HepG2 (cell line): ENCODE measurements around the gene GUCY2D. TPM values are rescaled to one million over a fixed set of nuclear protein-coding genes. Genes with fewer than 3 reads are reported as not detected.

Experiments
- AGO2 ChIP-seq: fragments of 200-400 bp; formaldehyde crosslinking; optimal IDR thresholded peaks from 2 replicates; pipeline ENCODE3; 2017; ENCODE audit warnings: mild to moderate bottlenecking, low read depth, low read length, moderate library complexity
- BCL6 ChIP-seq: IDR thresholded peaks from 2 replicates; pipeline ENCODE4 v1.6.1; 2016; ENCODE audit warnings: missing genetic modification reagents, missing compliant biosample characterization
- BRCA1 ChIP-seq: sonication (generic); formaldehyde crosslinking; IDR thresholded peaks from 2 replicates; pipeline ENCODE4 v1.4.0; 2020; ENCODE audit warnings: missing genetic modification reagents
- BRD4 ChIP-seq: sonication (generic); formaldehyde crosslinking; IDR thresholded peaks from 2 replicates; pipeline ENCODE4 v1.4.0; 2020; ENCODE audit warnings: missing genetic modification reagents
- CCAR2 ChIP-seq: fragments of 200-400 bp; formaldehyde crosslinking; optimal IDR thresholded peaks from 2 replicates; pipeline ENCODE3; 2018; ENCODE audit warnings: low read depth, mild to moderate bottlenecking, low read length, moderate library complexity
- DMAP1 ChIP-seq: IDR thresholded peaks from 2 replicates; pipeline ENCODE4 v1.6.1; 2016
- GTF2F1 ChIP-seq: fragments of 150-350 bp; IDR thresholded peaks from 2 replicates; pipeline ENCODE4 v1.6.1; 2014; ENCODE audit warnings: low read length
- HDAC1 ChIP-seq: sonication (generic); formaldehyde crosslinking; IDR thresholded peaks from 2 replicates; pipeline ENCODE4 v1.5.1; 2020; ENCODE audit warnings: mild to moderate bottlenecking, missing genetic modification reagents
- HOXA7 ChIP-seq: sonication (generic); formaldehyde crosslinking; IDR thresholded peaks from 2 replicates; pipeline ENCODE4 v1.8.1; 2022; ENCODE audit warnings: mild to moderate bottlenecking, missing genetic modification reagents, moderate library complexity
- KMT2A ChIP-seq: sonication (generic); formaldehyde crosslinking; IDR thresholded peaks from 2 replicates; pipeline ENCODE4 v1.4.0; 2020; ENCODE audit warnings: missing genetic modification reagents
- MYC ChIP-seq: sonication (generic); formaldehyde crosslinking; IDR thresholded peaks from 2 replicates; pipeline ENCODE4 v1.9.0; 2021; ENCODE audit warnings: missing genetic modification reagents, borderline replicate concordance
- POLR2A ChIP-seq, 2 experiments: IDR thresholded peaks; 2 replicates each; pipeline ENCODE4 v1.6.1; 2011; ENCODE audit warnings: low read depth in 2 of 2, low read length in 2 of 2, mild to moderate bottlenecking in 1 of 2, moderate library complexity in 1 of 2; ENCODE audit not compliant: insufficient read depth in 1 of 2
- RFX3 ChIP-seq: IDR thresholded peaks from 2 replicates; pipeline ENCODE4 v1.6.1; 2016; ENCODE audit warnings: missing biosample characterization, missing genetic modification reagents
- RFXAP ChIP-seq: sonication (generic); formaldehyde crosslinking; IDR thresholded peaks from 2 replicates; pipeline ENCODE4 v1.4.0; 2020; ENCODE audit warnings: missing genetic modification reagents, borderline replicate concordance
- RXRB ChIP-seq: IDR thresholded peaks from 2 replicates; pipeline ENCODE4 v1.6.1; 2016; ENCODE audit warnings: borderline replicate concordance, missing genetic modification reagents, missing compliant biosample characterization
- STAG1 ChIP-seq: sonication (generic); formaldehyde crosslinking; IDR thresholded peaks from 2 replicates; pipeline ENCODE4 v1.4.0; 2020; ENCODE audit warnings: missing genetic modification reagents
- TBL1XR1 ChIP-seq: fragments of 150-350 bp; IDR thresholded peaks from 2 replicates; pipeline ENCODE4 v1.6.1; 2014; ENCODE audit warnings: borderline replicate concordance, low read length; ENCODE audit not compliant: partially characterized antibody
- TIGD3 ChIP-seq: sonication (generic); formaldehyde crosslinking; IDR thresholded peaks from 2 replicates; pipeline ENCODE4 v1.5.1; 2020; ENCODE audit warnings: mild to moderate bottlenecking, missing genetic modification reagents, borderline replicate concordance
- ZBTB7A ChIP-seq: sonication (generic); formaldehyde crosslinking; IDR thresholded peaks from 2 replicates; pipeline ENCODE4 v1.8.0; 2022; ENCODE audit warnings: mild to moderate bottlenecking, missing genetic modification reagents
- ZFP90 ChIP-seq: sonication (generic); formaldehyde crosslinking; IDR thresholded peaks from 2 replicates; pipeline ENCODE4 v1.8.0; 2022; ENCODE audit warnings: missing genetic modification reagents, mild to moderate bottlenecking, inconsistent platforms, borderline replicate concordance
- ZKSCAN1 ChIP-seq: fragments of 150-350 bp; IDR thresholded peaks from 2 replicates; pipeline ENCODE4 v1.6.1; 2014; ENCODE audit warnings: low read length
- ZNF282 ChIP-seq: fragments of 450-650 bp; IDR thresholded peaks from 2 replicates; pipeline ENCODE4 v1.6.1; 2018; ENCODE audit not compliant: partially characterized antibody
- ZNF3 ChIP-seq: IDR thresholded peaks from 2 replicates; pipeline ENCODE4 v1.7.0; 2017; ENCODE audit warnings: inconsistent platforms
- ZNF441 ChIP-seq: sonication (generic); formaldehyde crosslinking; IDR thresholded peaks from 2 replicates; pipeline ENCODE4 v1.7.0; 2021; ENCODE audit warnings: missing genetic modification reagents, borderline replicate concordance
- ZNF512 ChIP-seq: sonication (generic); formaldehyde crosslinking; IDR thresholded peaks from 2 replicates; pipeline ENCODE4 v1.4.0; 2020; ENCODE audit warnings: mild to moderate bottlenecking, missing genetic modification reagents
- ZNF557 ChIP-seq: sonication (generic); formaldehyde crosslinking; IDR thresholded peaks from 2 replicates; pipeline ENCODE4 v1.4.0; 2020; ENCODE audit warnings: missing genetic modification reagents
- ZNF691 ChIP-seq: sonication (generic); formaldehyde crosslinking; IDR thresholded peaks from 2 replicates; pipeline ENCODE4 v1.4.0; 2020; ENCODE audit warnings: missing genetic modification reagents, low read depth, mild to moderate bottlenecking, borderline replicate concordance
- ZNF841 ChIP-seq: sonication (generic); formaldehyde crosslinking; IDR thresholded peaks from 2 replicates; pipeline ENCODE4 v1.8.1; 2023; ENCODE audit warnings: missing genetic modification reagents, borderline replicate concordance
- ZNF850 ChIP-seq: sonication (generic); formaldehyde crosslinking; conservative IDR thresholded peaks from 2 replicates; pipeline ENCODE4 v1.9.0; 2021; ENCODE audit warnings: mild to moderate bottlenecking, missing genetic modification reagents
- polyA plus RNA-seq, 8 experiments: library from polyadenylated mRNA; depleted of rRNA in 3 of 8; stranded (reverse) in 7 of 8; unstranded in 1 of 8; fragments of >200 nt; fragmentation: Illumina TruSeq in 4 of 8; extraction: Trizol in 4 of 8; gene quantifications; 2 replicates each; pipeline versions ENCODE4 v1.2.1 to v1.2.3, GENCODE V29; 2011 to 2016; ENCODE audit warnings: low read depth in 4 of 8, missing spikeins in 1 of 8, mixed read lengths in 1 of 8; ENCODE audit not compliant: insufficient read depth in 1 of 8
- total RNA-seq, 5 experiments: library from RNA; depleted of rRNA; stranded (reverse); fragments of >200 nt; fragmentation: Illumina TruSeq; extraction: Trizol; gene quantifications; 2 replicates each; pipeline ENCODE4 v1.2.3, GENCODE V29; 2016; ENCODE audit warnings: low read depth in 1 of 5

Gene GUCY2D
- total and polyA plus RNA-seq, 2 of the 13 experiments (the other 11 are each of a cell fraction or from before 2014, with no cell fraction given), result not detected

GRCh38 chr17:8066841-8067775 lies 64.7 kb downstream of the GUCY2D start (continued):
- TF ChIP-seq ZNF282, result no peak
- no peak for TF ChIP-seq RXRB (CRISPR knock-in tag)
- TF ChIP-seq HOXA7, result 0 out of 2 replicates have a peak, but pooled peaks have one; percentile 9
- no peak for TF ChIP-seq BRCA1 (CRISPR knock-in tag)
- no peak for TF ChIP-seq ZNF3 (CRISPR knock-in tag)
- TF ChIP-seq CCAR2, result no peak
- TF ChIP-seq ZNF841 (CRISPR knock-in tag), result no peak
- no peak for TF ChIP-seq ZNF512
- TF ChIP-seq DMAP1 (CRISPR knock-in tag), result no peak
- TF ChIP-seq BRD4, result no peak
- no peak for TF ChIP-seq TBL1XR1
- TF ChIP-seq AGO2, result no peak
- TF ChIP-seq GTF2F1, result no peak
- peak in 1 of 2 experiments; percentile 45; a peak in 1 of 4 replicates for TF ChIP-seq POLR2A (IDR thresholded peaks at IDR 0.05; ENCODE audit: insufficient read depth in 1 of 2, low read depth in 2 of 2, low read length in 2 of 2)
- TF ChIP-seq BCL6 (CRISPR knock-in tag), result no peak
- no peak for TF ChIP-seq ZNF441 (CRISPR knock-in tag)
- TF ChIP-seq RFX3 (CRISPR knock-in tag), result no peak
- no peak for TF ChIP-seq KMT2A (CRISPR knock-in tag)
- TF ChIP-seq RFXAP (CRISPR knock-in tag), result no peak
- no peak for TF ChIP-seq ZNF691
- no peak for TF ChIP-seq ZNF850
- no peak for TF ChIP-seq MYC (CRISPR knock-in tag)
- TF ChIP-seq STAG1 (CRISPR knock-in tag), result no peak
- TF ChIP-seq TIGD3 (CRISPR knock-in tag), result 0 out of 2 replicates have a peak, but pooled peaks have one; percentile 46
- no peak for TF ChIP-seq ZKSCAN1
- TF ChIP-seq ZFP90, result no peak
- TF ChIP-seq HDAC1 (CRISPR knock-in tag), result peak; percentile 25; the same call in 1 of the 2 replicates
- peak; percentile 21; the same call in 1 of the 2 replicates for TF ChIP-seq ZBTB7A (CRISPR knock-in tag)
- TF ChIP-seq ZNF557 (CRISPR knock-in tag), result no peak
